K562 (cell line): Measurements from ENCODE around the gene UQCRC1.

ENCODE experiments used
- CTCF ChIP-seq, 3 experiments: IDR thresholded peaks in 2 of 3; conservative IDR thresholded peaks in 1 of 3; 2 replicates each; pipeline ENCODE4 v1.5.1; 2011 to 2012; ENCODE audit warnings: low read length in 3 of 3, mild to moderate bottlenecking in 3 of 3, control low read depth in 2 of 3, improper control_type of control experiment in 1 of 3, inconsistent platforms in 1 of 3, low read depth in 1 of 3, mixed read lengths in 1 of 3, moderate library complexity in 1 of 3; ENCODE audit not compliant: insufficient read depth in 2 of 3
- HDAC2 ChIP-seq: fragments of 450-650 bp; IDR thresholded peaks from 2 replicates; pipeline ENCODE4 v1.6.1; 2016; ENCODE audit warnings: mild to moderate bottlenecking
- NFE2L1 ChIP-seq: fragments of 450-650 bp; IDR thresholded peaks from 2 replicates; pipeline ENCODE4 v1.6.1; 2016; ENCODE audit warnings: missing genetic modification characterization, low read depth, mild to moderate bottlenecking, missing compliant biosample characterization, moderate library complexity, borderline replicate concordance
- NFYB ChIP-seq: IDR thresholded peaks from 2 replicates; pipeline ENCODE4 v1.6.1; 2011; ENCODE audit warnings: mild to moderate bottlenecking, moderate library complexity; ENCODE audit not compliant: insufficient read length; ENCODE audit errors: extremely low read depth
- NR1H2 ChIP-seq: sonication (generic); formaldehyde crosslinking; IDR thresholded peaks from 2 replicates; pipeline ENCODE4 v1.4.0; 2020; ENCODE audit warnings: mild to moderate bottlenecking, missing genetic modification reagents
- NRF1 ChIP-seq, 2 experiments: fragments of 450-650 bp; IDR thresholded peaks in 1 of 2; conservative IDR thresholded peaks in 1 of 2; 2 replicates each; pipeline ENCODE4 v1.6.1; 2014; ENCODE audit warnings: mild to moderate bottlenecking in 2 of 2
- PRDM10 ChIP-seq: fragments of 450-650 bp; IDR thresholded peaks from 2 replicates; pipeline ENCODE4 v1.6.1; 2018; ENCODE audit not compliant: partially characterized antibody
- RAD51 ChIP-seq: fragments of 450-650 bp; IDR thresholded peaks from 2 replicates; pipeline ENCODE4 v1.7.1; 2016; ENCODE audit warnings: low read depth, mild to moderate bottlenecking, borderline replicate concordance
- RFX5 ChIP-seq: IDR thresholded peaks from 2 replicates; pipeline ENCODE4 v1.6.1; 2011; ENCODE audit warnings: low read depth, mild to moderate bottlenecking, improper control_type of control experiment, low read length
- U2AF2 ChIP-seq: fragments of 200-400 bp; formaldehyde crosslinking; optimal IDR thresholded peaks from 2 replicates; pipeline ENCODE3; 2017; ENCODE audit warnings: low read depth, mild to moderate bottlenecking, low read length
- ZNF3 ChIP-seq: fragments of 250-450 bp; sonication (Bioruptor Pico); IDR thresholded peaks from 2 replicates; pipeline ENCODE4 v1.5.0; 2021; ENCODE audit warnings: mild to moderate bottlenecking, moderate library complexity

- TF ChIP-seq NRF1 (conservative IDR thresholded peaks at IDR 0.05 in 1 of 2, IDR thresholded peaks at IDR 0.05 in 1 of 2): no peak
- TF ChIP-seq CTCF (IDR thresholded peaks at IDR 0.05 in 2 of 3, conservative IDR thresholded peaks at IDR 0.05 in 1 of 3; ENCODE audit: insufficient read depth in 2 of 3, low read depth in 1 of 3, low read length in 3 of 3): no peak
- no peak for TF ChIP-seq RAD51
- TF ChIP-seq RFX5: no peak
- no peak for TF ChIP-seq HDAC2
- TF ChIP-seq ZNF3 (CRISPR knock-in tag): no peak
- TF ChIP-seq NR1H2: no peak
- TF ChIP-seq NFE2L1 (tag): no peak
- no peak for TF ChIP-seq PRDM10
- TF ChIP-seq NFYB: no peak
- no peak for TF ChIP-seq U2AF2
Observed at GRCh38 chr3:48596676-48597407, 12.6 kb downstream of the UQCRC1 start.
